Esophagus muscularis mucosa (tissue), 3 donors: ENCODE data around the gene UBLCP1.

ENCODE experiments used
- POLR2AphosphoS5 ChIP-seq, 2 donors: sonication (generic); formaldehyde crosslinking; IDR thresholded peaks; one replicate each; pipeline ENCODE4 v1.6.1; 2017; ENCODE audit warnings: antibody characterized with exemption in 2 of 2
- TF ChIP-seq, protein P1 (sequence below), 3 experiments: fragments of 200-600 bp in 2 of 3; fragments of 450-650 bp in 1 of 3; sonication (generic) in 2 of 3; IDR thresholded peaks; one replicate each; pipeline ENCODE4 v1.5.1; 2017 to 2019; ENCODE audit warnings: antibody characterized with exemption in 3 of 3, mild to moderate bottlenecking in 2 of 3, moderate library complexity in 1 of 3

DNA sequence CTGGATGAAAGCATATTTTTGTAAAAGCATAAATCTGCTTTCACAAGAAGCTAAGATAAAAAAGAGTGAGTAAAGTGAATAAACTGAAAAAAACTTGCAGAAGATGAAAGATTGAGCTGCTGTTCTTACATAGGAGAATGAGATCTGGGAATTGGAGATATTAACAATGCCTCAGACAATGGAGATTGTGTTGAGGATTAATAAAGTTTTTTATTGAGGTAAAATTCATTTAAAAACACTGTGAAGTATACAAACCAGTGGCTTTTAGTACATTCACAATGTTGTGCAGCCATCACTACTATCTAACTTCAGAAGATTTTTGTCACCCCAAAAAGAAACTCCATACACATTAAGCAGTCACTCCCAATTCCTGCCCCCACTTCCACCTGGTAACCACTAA is 19.7 kb upstream of the UBLCP1 start:
- no peak for TF ChIP-seq POLR2AphosphoS5 (IDR thresholded peaks at IDR 0.05)
- TF ChIP-seq, protein P1, sequence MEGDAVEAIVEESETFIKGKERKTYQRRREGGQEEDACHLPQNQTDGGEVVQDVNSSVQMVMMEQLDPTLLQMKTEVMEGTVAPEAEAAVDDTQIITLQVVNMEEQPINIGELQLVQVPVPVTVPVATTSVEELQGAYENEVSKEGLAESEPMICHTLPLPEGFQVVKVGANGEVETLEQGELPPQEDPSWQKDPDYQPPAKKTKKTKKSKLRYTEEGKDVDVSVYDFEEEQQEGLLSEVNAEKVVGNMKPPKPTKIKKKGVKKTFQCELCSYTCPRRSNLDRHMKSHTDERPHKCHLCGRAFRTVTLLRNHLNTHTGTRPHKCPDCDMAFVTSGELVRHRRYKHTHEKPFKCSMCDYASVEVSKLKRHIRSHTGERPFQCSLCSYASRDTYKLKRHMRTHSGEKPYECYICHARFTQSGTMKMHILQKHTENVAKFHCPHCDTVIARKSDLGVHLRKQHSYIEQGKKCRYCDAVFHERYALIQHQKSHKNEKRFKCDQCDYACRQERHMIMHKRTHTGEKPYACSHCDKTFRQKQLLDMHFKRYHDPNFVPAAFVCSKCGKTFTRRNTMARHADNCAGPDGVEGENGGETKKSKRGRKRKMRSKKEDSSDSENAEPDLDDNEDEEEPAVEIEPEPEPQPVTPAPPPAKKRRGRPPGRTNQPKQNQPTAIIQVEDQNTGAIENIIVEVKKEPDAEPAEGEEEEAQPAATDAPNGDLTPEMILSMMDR (IDR thresholded peaks at IDR 0.05), result no peak
